ENCODE measurements around the gene CHST4. TPM values are rescaled to one million over a fixed set of nuclear protein-coding genes. Genes with fewer than 3 reads are reported as not detected.
"Not testable (repeated sequence)": the region's sequence is repeated elsewhere in the genome, so short reads cannot be mapped to it uniquely, and the experiment has no call there.

Gene CHST4
- total RNA-seq, 1 donor from 2014 or later, result 0.38 TPM

GRCh38 chr16:71572497-71573116 is 46.4 kb downstream of the CHST4 start:
- no peak for TF ChIP-seq CTCF (IDR thresholded peaks at IDR 0.05)
- no peaks in the 10 kb centered on the region for H3K36me3 ChIP-seq
- no peak for DNase-seq
- no peak overlapping the region for H3K4me3 ChIP-seq
- H3K9me3 ChIP-seq, result no peaks in the 10 kb centered on the region
- H3K27me3 ChIP-seq, result no peaks in the 10 kb centered on the region
- ATAC-seq, result no peak
- H3K27ac ChIP-seq, result no peak overlapping the region
- H3K4me1 ChIP-seq, result no peaks in the 10 kb centered on the region
- intact Hi-C loops (cut with DNase I), result no loop called here

DNA sequence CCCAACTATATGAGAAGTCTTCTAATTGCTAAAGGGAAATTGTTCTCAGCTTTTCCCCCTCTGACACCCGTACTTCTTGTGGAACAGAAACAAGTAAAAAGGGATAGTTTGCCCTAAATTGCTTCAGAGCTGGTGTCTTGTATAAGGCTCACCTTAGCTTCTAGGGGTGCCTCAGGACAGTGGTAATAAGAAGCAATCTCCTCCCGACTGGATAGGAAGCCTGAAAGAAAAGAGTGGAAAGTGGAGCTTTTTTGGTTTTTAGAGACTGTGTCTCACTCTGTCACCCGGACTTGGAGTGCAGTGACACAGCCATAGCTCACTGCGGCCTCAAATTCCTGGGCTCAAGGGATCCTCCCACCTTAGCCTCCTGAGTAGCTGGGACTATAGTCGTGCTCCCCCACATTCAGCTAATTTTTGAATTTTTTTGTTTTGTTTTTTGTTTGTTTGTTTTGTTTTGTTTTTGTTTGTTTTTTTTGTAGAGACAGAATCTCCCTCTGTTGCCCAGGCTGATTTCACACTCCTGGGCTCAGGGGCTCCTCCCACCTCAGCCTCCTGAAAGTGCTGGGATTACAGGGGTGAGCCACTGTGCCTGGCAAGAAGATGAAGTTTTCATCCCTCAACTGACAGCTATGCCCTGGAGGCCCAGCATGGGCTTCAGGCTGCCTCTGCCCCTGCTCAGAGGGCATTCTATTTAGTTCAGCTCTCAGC is 47.3 kb downstream of the CHST4 start:
- no peak overlapping the region for H3K4me3 ChIP-seq
- no peaks in the 10 kb centered on the region for H3K27me3 ChIP-seq
- no peaks in the 10 kb centered on the region for H3K4me1 ChIP-seq
- no peaks in the 10 kb centered on the region for H3K36me3 ChIP-seq
- no peak overlapping the region for H3K27ac ChIP-seq
- ATAC-seq (no peak), DNase-seq (no peak)
- no peaks in the 10 kb centered on the region for H3K9me3 ChIP-seq
- intact Hi-C loops (cut with DNase I), result no loop called here
- no peak for TF ChIP-seq CTCF (IDR thresholded peaks at IDR 0.05)

- TF ChIP-seq CTCF (IDR thresholded peaks at IDR 0.05), result no peak
- no peak for DNase-seq
- intact Hi-C loops (cut with DNase I), result no loop called here
These were observed 48.5 kb downstream of the CHST4 start for GRCh38 chr16:71574702-71575101.

GRCh38 chr16:71576971-71577370 is 50.7 kb downstream of the CHST4 start, which contains the start of gene TAT:
TAT (minus strand) TSS chr16:71577092; CDS start chr16:71576415, 677 bp downstream.
- Histone ChIP-seq H3K27ac (no peak within 1 kb of the TSS), H3K27me3 (no peaks in the 10 kb centered on the region), H3K4me1 (no peaks in the 10 kb centered on the region), H3K36me3 (no peaks in the 10 kb centered on the region), H3K9me3 (no peaks in the 10 kb centered on the region), H3K4me3 (no peak within 1 kb of the TSS)
- TF ChIP-seq CTCF (IDR thresholded peaks at IDR 0.05), result no peak
- intact Hi-C loops (cut with DNase I), result no loop called here
- DNase-seq (no peak), ATAC-seq (no peak)

More at GRCh38 chr16:71574702-71575101, 48.5 kb downstream of the CHST4 start:
- Histone ChIP-seq H3K9me3 (no peaks in the 10 kb centered on the region), H3K27ac (no peak overlapping the region), H3K36me3 (no peaks in the 10 kb centered on the region), H3K4me1 (no peaks in the 10 kb centered on the region), H3K4me3 (no peak overlapping the region), H3K27me3 (no peaks in the 10 kb centered on the region)
- ATAC-seq, result no peak

- intact Hi-C loops (cut with DNase I); H3K9me3 ChIP-seq; H3K4me3 ChIP-seq; H3K27ac ChIP-seq; H3K27me3 ChIP-seq; DNase-seq; H3K4me1 ChIP-seq; H3K36me3 ChIP-seq; ATAC-seq: not testable (repeated sequence)
These were observed 56.3 kb downstream of the CHST4 start for GRCh38 chr16:71582553-71582848.

- Histone ChIP-seq H3K9me3 (no peaks in the 10 kb centered on the region), H3K4me1 (no peaks in the 10 kb centered on the region), H3K27ac (no peak overlapping the region), H3K27me3 (no peaks in the 10 kb centered on the region), H3K36me3 (no peaks in the 10 kb centered on the region), H3K4me3 (no peak overlapping the region)
- intact Hi-C loops (cut with DNase I), result no loop called here
- ATAC-seq (no peak), DNase-seq (no peak)
- no peak for TF ChIP-seq CTCF (IDR thresholded peaks at IDR 0.05)
These were observed 58.5 kb downstream of the CHST4 start for GRCh38 chr16:71584543-71585317.

Data from upper lobe of right lung (tissue), 1 donor.